HG03175 (cell line): ENCODE measurements around the gene CNRIP1.
A peak's percentile ranks its signal among the peaks of the same experiment; 100 is the strongest.

Source experiments
- ATAC-seq: cut with Tn5 transposase; IDR thresholded peaks from one replicate; pipeline ENCODE4 v1.9.1; 2021; ENCODE audit warnings: mild to moderate bottlenecking, moderate library complexity; ENCODE audit not compliant: unreplicated experiment

CNRIP1 gene

DNA sequence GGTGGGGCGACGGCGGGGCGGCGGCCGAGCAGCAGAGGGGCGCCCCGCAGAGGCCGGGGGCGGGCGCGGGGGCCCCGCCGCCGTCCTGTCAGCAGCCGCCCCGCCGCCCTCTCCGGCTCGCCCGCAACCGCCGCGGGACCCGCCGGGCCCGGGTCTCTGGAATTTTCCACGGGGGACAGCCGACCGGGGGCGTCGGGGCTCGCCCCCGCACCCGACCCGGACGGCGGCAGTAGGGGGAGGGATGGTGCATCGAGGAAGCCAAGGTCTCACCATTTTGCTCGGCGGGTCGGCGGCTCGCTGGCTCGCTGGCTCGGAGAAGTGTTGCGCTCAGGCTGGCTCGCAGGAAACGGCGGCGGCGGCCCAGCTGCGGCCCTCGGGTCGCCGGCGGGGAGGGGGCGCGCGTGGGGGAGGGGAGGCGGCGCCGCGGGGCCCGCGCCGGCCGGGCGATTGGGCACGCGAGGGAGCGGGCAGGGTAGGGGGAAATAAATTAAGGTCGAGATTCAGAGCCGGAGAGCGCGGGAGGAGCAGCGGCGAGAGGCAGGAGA is 67.8 kb downstream of the CNRIP1 start:
- ATAC-seq = peak; percentile 13

GRCh38 chr2:68251187-68251854 is 68.4 kb downstream of the CNRIP1 start:
- peak; percentile 60 for ATAC-seq

GRCh38 chr2:68250652-68251186 is 69.0 kb downstream of the CNRIP1 start:
- ATAC-seq = no peak

DNA sequence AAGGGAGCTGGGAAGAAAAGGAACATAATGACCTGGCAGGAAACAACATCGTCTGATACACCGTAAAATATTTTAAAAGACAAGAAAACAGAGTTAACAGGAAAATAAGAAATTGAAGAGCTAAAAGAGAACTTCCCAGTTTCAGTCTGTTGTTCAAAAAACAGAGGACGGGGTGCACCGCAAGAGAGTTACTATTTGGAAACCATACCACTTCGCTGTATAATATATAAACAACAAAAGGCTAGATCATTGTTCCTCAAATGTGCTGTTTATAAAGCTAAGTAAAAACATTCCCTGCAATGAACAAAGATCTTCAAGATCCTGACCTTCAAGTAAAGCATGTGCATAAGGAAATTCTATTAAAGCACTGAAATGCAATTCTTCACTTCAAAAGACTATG is 69.6 kb downstream of the CNRIP1 start:
- no peak for ATAC-seq

DNA sequence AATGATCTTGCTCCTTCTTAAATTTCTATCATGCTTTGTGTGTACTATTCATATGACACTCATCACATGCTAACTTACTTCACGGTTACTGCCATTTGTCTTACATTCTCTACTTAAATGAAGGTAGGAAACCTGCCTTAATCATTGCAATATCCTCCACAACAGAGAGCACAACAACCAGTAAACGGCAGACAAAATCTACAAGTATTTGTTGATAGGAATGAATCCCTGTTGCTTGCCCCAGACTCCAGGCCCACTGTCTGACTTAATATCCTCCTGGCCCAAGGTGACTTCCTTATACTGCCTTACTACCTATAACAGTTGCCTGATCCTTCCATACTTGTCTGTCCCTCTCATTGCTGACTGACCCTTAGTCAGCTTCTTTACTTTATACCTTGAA is 70.9 kb downstream of the CNRIP1 start:
- ATAC-seq = no peak

DNA sequence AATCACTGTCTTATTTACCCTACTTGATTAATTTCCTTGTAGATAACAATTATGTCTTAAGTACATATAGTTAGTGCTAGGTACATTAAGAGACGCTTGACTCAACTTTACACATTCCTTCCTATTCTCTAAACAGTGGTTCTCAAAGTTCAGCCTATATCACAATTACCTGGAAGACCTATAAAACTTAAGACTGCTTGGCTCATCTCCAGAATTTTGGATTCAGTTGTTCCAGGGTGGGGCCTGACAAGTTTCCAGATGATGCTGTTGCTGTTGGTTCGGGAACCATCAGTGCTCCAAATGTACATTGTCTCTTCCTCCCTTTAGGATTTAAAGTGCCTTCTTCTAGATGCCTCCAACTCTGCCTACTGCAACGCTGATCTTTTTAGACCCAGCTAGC is 71.4 kb downstream of the CNRIP1 start:
- ATAC-seq = no peak

DNA sequence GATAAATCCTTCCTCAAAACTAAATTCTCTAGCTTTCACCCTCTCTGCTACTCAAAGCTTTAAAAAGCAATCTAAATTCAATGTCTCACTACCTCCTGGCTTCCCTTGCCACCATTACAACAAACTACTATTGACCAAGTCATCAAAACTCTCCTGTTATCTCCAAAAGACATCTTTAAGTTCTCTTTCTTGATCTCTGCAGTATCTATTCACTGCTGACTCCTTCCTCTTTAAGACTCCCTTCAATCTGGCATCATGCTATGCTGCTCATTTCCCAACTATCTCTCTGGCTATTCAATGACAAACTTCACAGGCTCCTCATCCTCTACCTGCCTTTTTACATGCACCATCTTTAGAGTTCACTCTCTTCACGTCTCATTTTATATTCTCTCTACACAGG is 73.4 kb downstream of the CNRIP1 start:
- no peak for ATAC-seq

GRCh38 chr2:68245672-68246071 is 74.1 kb downstream of the CNRIP1 start:
- no peak for ATAC-seq

DNA sequence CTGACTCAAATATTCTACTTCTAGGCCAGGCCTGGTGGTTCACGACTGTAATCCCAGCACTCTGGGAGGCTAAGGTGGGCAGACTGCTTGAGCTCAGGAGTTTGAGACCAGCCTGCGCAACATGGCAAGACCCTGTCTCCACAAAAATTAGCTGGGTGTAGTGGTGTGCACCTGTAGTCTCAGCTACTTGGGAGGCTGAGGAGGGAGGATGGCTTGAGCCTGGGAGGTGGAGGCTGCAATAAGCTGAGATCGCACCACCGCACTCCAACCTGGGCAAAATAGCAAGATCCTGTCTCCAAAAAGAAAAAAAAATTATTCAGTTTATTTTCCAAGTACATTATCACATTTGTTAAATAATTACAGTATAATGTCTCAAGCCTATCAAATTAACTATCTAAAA is 74.7 kb downstream of the CNRIP1 start:
- ATAC-seq = no peak

DNA sequence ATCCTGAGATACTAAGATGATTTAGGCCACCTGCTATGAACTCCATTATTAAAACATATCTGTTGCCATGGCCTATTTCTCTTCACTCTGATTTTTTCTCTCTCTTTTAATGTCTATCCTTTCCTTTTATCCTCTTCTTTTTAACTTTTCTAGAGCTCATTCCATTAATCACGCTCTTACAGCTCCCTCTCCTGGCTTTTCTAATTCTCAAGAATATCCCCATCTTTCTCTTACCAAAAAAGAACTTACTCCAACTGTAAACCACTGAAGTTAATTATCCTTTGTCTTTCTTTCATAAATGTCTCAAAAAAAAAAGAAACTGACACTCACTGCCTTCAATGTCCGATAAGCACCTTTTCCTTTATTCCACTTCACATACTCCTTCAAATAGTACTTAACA is 75.3 kb downstream of the CNRIP1 start:
- ATAC-seq = no peak
